SK-N-SH (cell line): ENCODE data around the gene RGS11. TPM values are rescaled to one million over a fixed set of nuclear protein-coding genes. Genes with fewer than 3 reads are reported as not detected.

ENCODE experiments used
- CTCF ChIA-PET: fragments of 300-600, 350-600 bp; formaldehyde crosslinking; extraction: SDS; loops from one replicate; lab custom pipeline; 2021; lab: Yijun Ruan, JAX
- POLR2A ChIA-PET: fragments of 350-600 bp; sonication (Branson Sonifier 250); formaldehyde crosslinking; extraction: SDS; loops from one replicate; lab custom pipeline; 2020; ENCODE audit warnings: antibody characterized with exemption, inconsistent platforms; lab: Yijun Ruan, JAX
- DNase-seq: peaks from one replicate; pipeline ENCODE4 v3.0.0; 2012
- H2AFZ ChIP-seq: fragments of 200-600 bp; sonication (generic); 2 replicates; pipeline ENCODE4 v1.8.1; 2016; ENCODE audit warnings: antibody characterized with exemption, mild to moderate bottlenecking, low read depth
- H3F3A ChIP-seq: fragments of 200-600 bp; sonication (generic); replicated peaks from 2 replicates; pipeline ENCODE3; 2016; ENCODE audit warnings: antibody characterized with exemption, mild to moderate bottlenecking; ENCODE audit not compliant: insufficient read depth
- H3K27ac ChIP-seq, 2 experiments: fragments of 200-500 bp in 1 of 2; fragments of 200-600 bp in 1 of 2; sonication (Bioruptor generic) in 1 of 2; sonication (generic), shearing (Covaris generic) in 1 of 2; 2 replicates each; pipeline versions ENCODE4 v1.5.1 to v1.6.1; 2014 to 2016; ENCODE audit warnings: low read depth in 2 of 2, inconsistent platforms in 1 of 2, low read length in 1 of 2, mild to moderate bottlenecking in 1 of 2, mixed read lengths in 1 of 2
- H3K27me3 ChIP-seq: fragments of 200-600 bp; sonication (generic), shearing (Covaris generic); 2 replicates; pipeline ENCODE4 v1.6.1; 2016; ENCODE audit warnings: mixed run types; ENCODE audit not compliant: insufficient read depth
- H3K36me3 ChIP-seq, 2 experiments: fragments of 200-500 bp in 1 of 2; fragments of 200-600 bp in 1 of 2; sonication (Bioruptor generic) in 1 of 2; sonication (generic) in 1 of 2; replicated peaks in 1 of 2; 2 replicates each; pipeline versions ENCODE3 to v1.5.1; 2014 to 2016; ENCODE audit warnings: low read length in 1 of 2, mild to moderate bottlenecking in 1 of 2; ENCODE audit not compliant: insufficient read depth in 2 of 2, control insufficient read depth in 1 of 2
- H3K4me1 ChIP-seq, 2 experiments: fragments of 200-500 bp in 1 of 2; fragments of 200-600 bp in 1 of 2; sonication (Bioruptor generic) in 1 of 2; sonication (generic), shearing (Covaris generic) in 1 of 2; 2 replicates each; pipeline versions ENCODE4 v1.5.1 to v1.6.1; 2014 to 2016; ENCODE audit warnings: low read depth in 1 of 2, low read length in 1 of 2, mixed run types in 1 of 2; ENCODE audit not compliant: insufficient read depth in 2 of 2, control insufficient read depth in 1 of 2
- H3K4me2 ChIP-seq: fragments of 200-600 bp; sonication (generic), shearing (Covaris generic); 2 replicates; pipeline ENCODE4 v1.6.1; 2017; ENCODE audit warnings: mixed run types
- H3K4me3 ChIP-seq, 2 experiments: fragments of 200-500 bp in 1 of 2; fragments of 200-600 bp in 1 of 2; sonication (Bioruptor generic) in 1 of 2; sonication (generic), shearing (Covaris generic) in 1 of 2; 2 replicates each; pipeline versions ENCODE4 v1.5.1 to v1.8.1; 2014 to 2016; ENCODE audit warnings: low read depth in 2 of 2, inconsistent platforms in 1 of 2, low read length in 1 of 2, mild to moderate bottlenecking in 1 of 2, mixed read lengths in 1 of 2, moderate library complexity in 1 of 2
- H3K79me2 ChIP-seq: fragments of 200-600 bp; sonication (generic); 2 replicates; pipeline ENCODE4 v1.8.1; 2017; ENCODE audit warnings: mild to moderate bottlenecking; ENCODE audit not compliant: insufficient read depth
- H3K9ac ChIP-seq: fragments of 200-600 bp; sonication (generic); 2 replicates; pipeline ENCODE4 v1.6.1; 2017; ENCODE audit warnings: mixed run types
- H3K9me2 ChIP-seq: fragments of 200-600 bp; sonication (generic); 2 replicates; pipeline ENCODE4 v1.6.1; 2017; ENCODE audit warnings: mixed run types
- H3K9me3 ChIP-seq: fragments of 200-600 bp; sonication (generic); 2 replicates; pipeline ENCODE4 v1.6.1; 2017; ENCODE audit warnings: mixed run types, mild to moderate bottlenecking, moderate library complexity
- H4K20me1 ChIP-seq: fragments of 200-600 bp; sonication (generic); 2 replicates; pipeline ENCODE4 v1.6.1; 2017; ENCODE audit warnings: mild to moderate bottlenecking, mixed run types; ENCODE audit not compliant: insufficient read depth
- ELF1 ChIP-seq: IDR thresholded peaks from 2 replicates; pipeline ENCODE4 v1.4.0; 2012
- EZH2phosphoT487 ChIP-seq: fragments of 200-600 bp; sonication (generic); IDR thresholded peaks from 2 replicates; pipeline ENCODE4 v1.6.1; 2017; ENCODE audit warnings: low read depth, mixed run types, mild to moderate bottlenecking, antibody characterized with exemption, moderate library complexity, borderline replicate concordance
- FOXJ3 ChIP-seq: sonication (generic); formaldehyde crosslinking; IDR thresholded peaks from 2 replicates; pipeline ENCODE4 v1.5.1; 2020; ENCODE audit warnings: mild to moderate bottlenecking, missing genetic modification reagents
- GABPA ChIP-seq: IDR thresholded peaks from 2 replicates; pipeline ENCODE4 v1.4.0; 2012; ENCODE audit warnings: low read depth, mild to moderate bottlenecking
- JUND ChIP-seq: IDR thresholded peaks from 2 replicates; pipeline ENCODE4 v1.4.0; 2012
- MEF2A ChIP-seq: IDR thresholded peaks from 2 replicates; pipeline ENCODE4 v1.4.0; 2012; ENCODE audit warnings: low read depth, borderline replicate concordance
- RCOR1 ChIP-seq: fragments of 150-350 bp; IDR thresholded peaks from 2 replicates; pipeline ENCODE4 v1.6.1; 2017; ENCODE audit warnings: antibody characterized with exemption, low read length
- RFX5 ChIP-seq: IDR thresholded peaks from 2 replicates; pipeline ENCODE4 v1.6.1; 2012; ENCODE audit warnings: mild to moderate bottlenecking, improper control_type of control experiment, low read length
- RXRA ChIP-seq: IDR thresholded peaks from 2 replicates; pipeline ENCODE4 v1.4.0; 2012; ENCODE audit warnings: low read depth, mild to moderate bottlenecking, borderline replicate concordance
- SMC3 ChIP-seq: IDR thresholded peaks from 2 replicates; pipeline ENCODE4 v1.6.1; 2012; ENCODE audit warnings: low read depth, low read length, improper control_type of control experiment
- WGBS: methylation state at CpG from one replicate; pipeline ENCODE4 v1.1.6; 2017; ENCODE audit warnings: low lambda C conversion rate; 5-methylcytosine and 5-hydroxymethylcytosine counted together
- polyA plus RNA-seq, 3 experiments: library from polyadenylated mRNA; depleted of rRNA; stranded (reverse); fragments of >200 nt; gene quantifications; 2 replicates each; pipeline ENCODE4 v1.2.3, GENCODE V29; 2012
- TF ChIP-seq, protein P1 (sequence below): IDR thresholded peaks from 2 replicates; pipeline ENCODE4 v1.4.0; 2012; ENCODE audit warnings: low read depth
- TF ChIP-seq, protein P2 (sequence below): IDR thresholded peaks from 2 replicates; pipeline ENCODE4; 2012
- TF ChIP-seq, protein P3 (sequence below): fragments of 150-350 bp; IDR thresholded peaks from 2 replicates; pipeline ENCODE4 v1.6.1; 2017; ENCODE audit warnings: antibody characterized with exemption, low read length, low read depth, borderline replicate concordance
- TF ChIP-seq, protein P4 (sequence below): fragments of 150-350 bp; IDR thresholded peaks from 2 replicates; pipeline ENCODE4 v1.6.1; 2016; ENCODE audit warnings: mild to moderate bottlenecking, low read depth, low read length
- TF ChIP-seq, protein P5 (sequence below): fragments of 200-600 bp; sonication (generic); IDR thresholded peaks from 2 replicates; pipeline ENCODE4 v1.6.1; 2017; ENCODE audit warnings: antibody characterized with exemption, mild to moderate bottlenecking, moderate library complexity
- TF ChIP-seq, protein P6 (sequence below): IDR thresholded peaks from 2 replicates; pipeline ENCODE4 v1.4.0; 2012; ENCODE audit warnings: low read depth, borderline replicate concordance

RGS11 gene
- polyA plus RNA-seq, 1 of the 3 experiments (the other 2 are of a cell fraction) = 9.8 TPM

DNA sequence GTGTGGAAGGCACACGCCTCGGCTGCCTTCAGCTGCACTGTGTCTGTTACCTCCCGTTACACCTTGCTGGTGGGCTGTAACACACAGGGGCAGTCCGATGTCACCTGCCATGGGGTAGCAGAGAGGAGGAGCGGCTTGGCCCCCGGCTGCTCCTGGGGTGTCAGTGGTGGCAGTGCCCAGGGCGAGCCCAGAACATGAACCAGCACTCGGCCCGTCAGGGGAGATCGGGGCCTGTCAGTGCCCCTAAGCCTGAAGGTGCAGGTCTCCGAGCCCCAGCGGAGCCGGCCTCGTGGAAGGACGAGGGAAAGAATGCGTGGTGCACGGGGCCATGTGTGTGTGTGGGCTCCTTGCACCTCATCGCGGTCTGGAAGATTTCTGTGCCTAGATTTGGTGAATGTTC, 15.4 kb downstream of the RGS11 start:
- H3K36me3 ChIP-seq = peaks cover 8 to 55% of the 10 kb centered on the region in 2 experiments
- no peaks in the 10 kb centered on the region for H4K20me1 ChIP-seq
- no peak overlapping the region for H3K27ac ChIP-seq
- no peaks in the 10 kb centered on the region for H3K79me2 ChIP-seq
- DNase-seq = no peak
- H3K4me1 ChIP-seq = no peaks in the 10 kb centered on the region
- no peaks in the 10 kb centered on the region for H3K9me3 ChIP-seq
- H3K9ac ChIP-seq = no peak overlapping the region
- WGBS = 94% methylated on average over 14 of the region's 19 CpGs
- no peaks in the 10 kb centered on the region for H3K27me3 ChIP-seq
- TF ChIP-seq FOXJ3 (CRISPR knock-in tag) = no peak
- TF ChIP-seq MEF2A = no peak
- TF ChIP-seq JUND = no peak
- TF ChIP-seq, protein P1, sequence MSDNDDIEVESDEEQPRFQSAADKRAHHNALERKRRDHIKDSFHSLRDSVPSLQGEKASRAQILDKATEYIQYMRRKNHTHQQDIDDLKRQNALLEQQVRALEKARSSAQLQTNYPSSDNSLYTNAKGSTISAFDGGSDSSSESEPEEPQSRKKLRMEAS = no peak
- TF ChIP-seq, protein P2, sequence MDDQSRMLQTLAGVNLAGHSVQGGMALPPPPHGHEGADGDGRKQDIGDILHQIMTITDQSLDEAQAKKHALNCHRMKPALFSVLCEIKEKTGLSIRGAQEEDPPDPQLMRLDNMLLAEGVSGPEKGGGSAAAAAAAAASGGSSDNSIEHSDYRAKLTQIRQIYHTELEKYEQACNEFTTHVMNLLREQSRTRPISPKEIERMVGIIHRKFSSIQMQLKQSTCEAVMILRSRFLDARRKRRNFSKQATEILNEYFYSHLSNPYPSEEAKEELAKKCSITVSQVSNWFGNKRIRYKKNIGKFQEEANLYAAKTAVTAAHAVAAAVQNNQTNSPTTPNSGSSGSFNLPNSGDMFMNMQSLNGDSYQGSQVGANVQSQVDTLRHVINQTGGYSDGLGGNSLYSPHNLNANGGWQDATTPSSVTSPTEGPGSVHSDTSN = no peak
- no peak for TF ChIP-seq SMC3
- TF ChIP-seq ELF1 = no peak
- TF ChIP-seq RXRA = no peak
- TF ChIP-seq, protein P3, sequence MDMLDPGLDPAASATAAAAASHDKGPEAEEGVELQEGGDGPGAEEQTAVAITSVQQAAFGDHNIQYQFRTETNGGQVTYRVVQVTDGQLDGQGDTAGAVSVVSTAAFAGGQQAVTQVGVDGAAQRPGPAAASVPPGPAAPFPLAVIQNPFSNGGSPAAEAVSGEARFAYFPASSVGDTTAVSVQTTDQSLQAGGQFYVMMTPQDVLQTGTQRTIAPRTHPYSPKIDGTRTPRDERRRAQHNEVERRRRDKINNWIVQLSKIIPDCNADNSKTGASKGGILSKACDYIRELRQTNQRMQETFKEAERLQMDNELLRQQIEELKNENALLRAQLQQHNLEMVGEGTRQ = no peak
- TF ChIP-seq GABPA = no peak
- TF ChIP-seq, protein P4, sequence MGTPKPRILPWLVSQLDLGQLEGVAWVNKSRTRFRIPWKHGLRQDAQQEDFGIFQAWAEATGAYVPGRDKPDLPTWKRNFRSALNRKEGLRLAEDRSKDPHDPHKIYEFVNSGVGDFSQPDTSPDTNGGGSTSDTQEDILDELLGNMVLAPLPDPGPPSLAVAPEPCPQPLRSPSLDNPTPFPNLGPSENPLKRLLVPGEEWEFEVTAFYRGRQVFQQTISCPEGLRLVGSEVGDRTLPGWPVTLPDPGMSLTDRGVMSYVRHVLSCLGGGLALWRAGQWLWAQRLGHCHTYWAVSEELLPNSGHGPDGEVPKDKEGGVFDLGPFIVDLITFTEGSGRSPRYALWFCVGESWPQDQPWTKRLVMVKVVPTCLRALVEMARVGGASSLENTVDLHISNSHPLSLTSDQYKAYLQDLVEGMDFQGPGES = no peak
- TF ChIP-seq, protein P5, sequence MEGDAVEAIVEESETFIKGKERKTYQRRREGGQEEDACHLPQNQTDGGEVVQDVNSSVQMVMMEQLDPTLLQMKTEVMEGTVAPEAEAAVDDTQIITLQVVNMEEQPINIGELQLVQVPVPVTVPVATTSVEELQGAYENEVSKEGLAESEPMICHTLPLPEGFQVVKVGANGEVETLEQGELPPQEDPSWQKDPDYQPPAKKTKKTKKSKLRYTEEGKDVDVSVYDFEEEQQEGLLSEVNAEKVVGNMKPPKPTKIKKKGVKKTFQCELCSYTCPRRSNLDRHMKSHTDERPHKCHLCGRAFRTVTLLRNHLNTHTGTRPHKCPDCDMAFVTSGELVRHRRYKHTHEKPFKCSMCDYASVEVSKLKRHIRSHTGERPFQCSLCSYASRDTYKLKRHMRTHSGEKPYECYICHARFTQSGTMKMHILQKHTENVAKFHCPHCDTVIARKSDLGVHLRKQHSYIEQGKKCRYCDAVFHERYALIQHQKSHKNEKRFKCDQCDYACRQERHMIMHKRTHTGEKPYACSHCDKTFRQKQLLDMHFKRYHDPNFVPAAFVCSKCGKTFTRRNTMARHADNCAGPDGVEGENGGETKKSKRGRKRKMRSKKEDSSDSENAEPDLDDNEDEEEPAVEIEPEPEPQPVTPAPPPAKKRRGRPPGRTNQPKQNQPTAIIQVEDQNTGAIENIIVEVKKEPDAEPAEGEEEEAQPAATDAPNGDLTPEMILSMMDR = no peak
- TF ChIP-seq EZH2phosphoT487 = no peak
- TF ChIP-seq, protein P6, sequence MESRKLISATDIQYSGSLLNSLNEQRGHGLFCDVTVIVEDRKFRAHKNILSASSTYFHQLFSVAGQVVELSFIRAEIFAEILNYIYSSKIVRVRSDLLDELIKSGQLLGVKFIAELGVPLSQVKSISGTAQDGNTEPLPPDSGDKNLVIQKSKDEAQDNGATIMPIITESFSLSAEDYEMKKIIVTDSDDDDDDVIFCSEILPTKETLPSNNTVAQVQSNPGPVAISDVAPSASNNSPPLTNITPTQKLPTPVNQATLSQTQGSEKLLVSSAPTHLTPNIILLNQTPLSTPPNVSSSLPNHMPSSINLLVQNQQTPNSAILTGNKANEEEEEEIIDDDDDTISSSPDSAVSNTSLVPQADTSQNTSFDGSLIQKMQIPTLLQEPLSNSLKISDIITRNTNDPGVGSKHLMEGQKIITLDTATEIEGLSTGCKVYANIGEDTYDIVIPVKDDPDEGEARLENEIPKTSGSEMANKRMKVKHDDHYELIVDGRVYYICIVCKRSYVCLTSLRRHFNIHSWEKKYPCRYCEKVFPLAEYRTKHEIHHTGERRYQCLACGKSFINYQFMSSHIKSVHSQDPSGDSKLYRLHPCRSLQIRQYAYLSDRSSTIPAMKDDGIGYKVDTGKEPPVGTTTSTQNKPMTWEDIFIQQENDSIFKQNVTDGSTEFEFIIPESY = no peak
- TF ChIP-seq RFX5 = no peak
- no peak for TF ChIP-seq RCOR1
- no peak overlapping the region for H3K4me2 ChIP-seq
- no peak overlapping the region for H3K4me3 ChIP-seq
- ChIA-PET POLR2A (no interaction called here), CTCF (interaction anchor here (1.1 kb wide), 1 partner anchor 80 kb away, joined by 3 read pairs; the partner anchor contains the start of gene HBQ1)
- H3F3A ChIP-seq = no peaks in the 10 kb centered on the region
- no peaks in the 10 kb centered on the region for H3K9me2 ChIP-seq
- H2AFZ ChIP-seq = no peak overlapping the region
